PC-3 (cell line): ENCODE measurements around the gene CTNND2. TPM values are rescaled to one million over a fixed set of nuclear protein-coding genes. Genes with fewer than 3 reads are reported as not detected.

Source experiments
- ATAC-seq: fragments of 200-7000 bp; cut with Tn5 transposase; 2 replicates; pipeline ENCODE4 v1.9.1; 2020; ENCODE audit warnings: mild to moderate bottlenecking, moderate library complexity
- BruUV-seq: library from RNA; stranded (reverse); fragments of 400-500 nt; replicated peaks from 2 replicates; lab custom pipeline; 2021; lab: Mats Ljungman, UMichigan
- CTCF ChIA-PET: fragments of 300-600 bp; sonication (Branson Sonifier 250); formaldehyde crosslinking; loops from one replicate; lab custom pipeline; 2022; ENCODE audit warnings: antibody characterized with exemption; lab: Charles Lee
- POLR2A ChIA-PET: fragments of 300-600 bp; sonication (Branson Sonifier 250); formaldehyde crosslinking; loops from one replicate; lab custom pipeline; 2022; ENCODE audit warnings: antibody characterized with exemption; ENCODE audit not compliant: unreplicated experiment; lab: Charles Lee
- DNase-seq: peaks from one replicate; pipeline ENCODE4 v3.0.0-alpha.2; 2015
- H2AFZ ChIP-seq: fragments of 300-600 bp; sonication (generic); 2 replicates; pipeline ENCODE4 v1.6.0; 2016; ENCODE audit warnings: antibody characterized with exemption, low read length
- H3F3A ChIP-seq: fragments of 300-600 bp; sonication (generic); one replicate; pipeline ENCODE4 v1.6.0; 2017; ENCODE audit warnings: antibody characterized with exemption, low read length, control low read depth, mild to moderate bottlenecking; ENCODE audit not compliant: unreplicated experiment
- H3K27ac ChIP-seq: fragments of 300-600 bp; sonication (generic); 2 replicates; pipeline ENCODE4 v1.5.1; 2016; ENCODE audit warnings: mild to moderate bottlenecking, low read length
- H3K27me3 ChIP-seq: fragments of 300-600 bp; sonication (generic); 2 replicates; pipeline ENCODE4 v1.6.1; 2016; ENCODE audit warnings: low read length, mixed read lengths
- H3K36me3 ChIP-seq: fragments of 300-600 bp; sonication (generic); 2 replicates; pipeline ENCODE4 v1.6.1; 2016; ENCODE audit warnings: low read depth, mixed run types, low read length, mixed read lengths
- H3K4me1 ChIP-seq: fragments of 300-600 bp; sonication (generic); 2 replicates; pipeline ENCODE4 v1.5.1; 2016; ENCODE audit warnings: low read length; ENCODE audit not compliant: insufficient read depth
- H3K4me2 ChIP-seq: fragments of 300-600 bp; sonication (generic); 2 replicates; pipeline ENCODE4 v1.6.0; 2016; ENCODE audit warnings: low read length
- H3K4me3 ChIP-seq: fragments of 300-600 bp; sonication (generic); 2 replicates; pipeline ENCODE4 v1.5.1; 2016; ENCODE audit warnings: mild to moderate bottlenecking, low read length, mixed read lengths
- H3K79me2 ChIP-seq: fragments of 300-600 bp; sonication (generic); 2 replicates; pipeline ENCODE4 v1.6.1; 2017; ENCODE audit warnings: low read length, mixed read lengths
- H3K9ac ChIP-seq: fragments of 300-600 bp; sonication (generic); 2 replicates; pipeline ENCODE4 v1.6.0; 2016; ENCODE audit warnings: mild to moderate bottlenecking, low read length
- H3K9me2 ChIP-seq: fragments of 300-600 bp; sonication (generic); replicated peaks from 2 replicates; pipeline ENCODE4 v1.6.1; 2016; ENCODE audit warnings: mixed run types, low read length, mixed read lengths
- H3K9me3 ChIP-seq: fragments of 300-600 bp; sonication (generic); 2 replicates; pipeline ENCODE4 v1.6.1; 2016; ENCODE audit warnings: low read length, mixed read lengths
- H4K20me1 ChIP-seq: fragments of 300-600 bp; sonication (generic); 2 replicates; pipeline ENCODE4 v1.6.1; 2016; ENCODE audit warnings: low read length, mixed read lengths
- CTCF ChIP-seq: fragments of 300-600 bp; sonication (generic); conservative IDR thresholded peaks from 2 replicates; pipeline ENCODE4 v1.5.1; 2017; ENCODE audit warnings: antibody characterized with exemption, low read depth, mild to moderate bottlenecking, low read length
- EZH2 ChIP-seq: fragments of 300-600 bp; sonication (generic); IDR thresholded peaks from one replicate; pipeline ENCODE4 v1.6.1; 2017; ENCODE audit warnings: antibody characterized with exemption, mild to moderate bottlenecking, low read length; ENCODE audit not compliant: unreplicated experiment
- EZH2phosphoT487 ChIP-seq: fragments of 300-600 bp; sonication (generic); IDR thresholded peaks from 2 replicates; pipeline ENCODE4 v1.6.1; 2018; ENCODE audit warnings: mild to moderate bottlenecking, antibody characterized with exemption, low read length, borderline replicate concordance
- intact Hi-C: fragments of 100-400 bp; cut with micrococcal nuclease; formaldehyde crosslinking; loops from 2 replicates; pipeline ENCODE4 v1.9.0; 2023
- total RNA-seq: library from RNA; depleted of rRNA; stranded (reverse); fragments of >200 nt; gene quantifications from 2 replicates; pipeline ENCODE4 v1.2.3, GENCODE V29; 2014

Gene CTNND2
- total RNA-seq, 1 experiment from 2014 or later: 1.8 TPM

GRCh38 chr5:11547140-11547539 lies 357.1 kb downstream of the CTNND2 start:
- CTCF ChIA-PET: no interaction called here
- Histone ChIP-seq H3K9ac (no peak overlapping the region), H3K4me1 (no peaks in the 10 kb centered on the region), H3K4me3 (no peak overlapping the region), H3K9me3 (no peaks in the 10 kb centered on the region), H3K79me2 (no peaks in the 10 kb centered on the region), H3F3A (no peaks in the 10 kb centered on the region), H2AFZ (no peak overlapping the region), H3K36me3 (no peaks in the 10 kb centered on the region), H3K9me2 (no peaks in the 10 kb centered on the region), H3K4me2 (no peak overlapping the region), H3K27me3 (peaks cover 43% of the 10 kb centered on the region; the same call in 1 of the 2 replicates), H4K20me1 (no peaks in the 10 kb centered on the region), H3K27ac (no peak overlapping the region)
- BruUV-seq: no TSS peak
- ATAC-seq (no peak), DNase-seq (no peak)
- intact Hi-C loops: no loop called here
- no peak for TF ChIP-seq EZH2
- TF ChIP-seq EZH2phosphoT487: no peak
- no peak for TF ChIP-seq CTCF
- POLR2A ChIA-PET: no interaction called here

DNA sequence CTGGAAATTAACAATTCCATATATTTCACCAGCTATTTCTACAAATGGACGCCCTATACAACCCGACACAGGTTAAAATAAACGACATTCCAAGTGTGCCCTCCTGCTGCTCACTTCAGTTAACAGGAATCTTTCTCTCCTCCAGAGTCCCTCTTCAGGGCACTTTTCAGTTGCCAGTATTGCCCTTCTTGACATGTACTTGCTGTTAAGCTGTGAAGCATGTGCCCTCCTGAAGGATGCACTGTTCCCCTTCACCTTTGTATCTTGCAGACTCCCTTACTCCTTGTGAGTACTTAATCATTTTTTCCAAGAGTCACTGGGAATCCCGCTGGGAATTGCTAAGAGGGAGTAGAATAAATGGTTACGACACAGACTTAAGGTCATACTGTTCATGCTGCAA lies 364.1 kb downstream of the CTNND2 start:
- ChIA-PET POLR2A (no interaction called here), CTCF (no interaction called here)
- H2AFZ ChIP-seq: no peak overlapping the region
- no peak overlapping the region for H3K4me3 ChIP-seq
- H3K27ac ChIP-seq: no peak overlapping the region
- no peak overlapping the region for H3K4me2 ChIP-seq
- no TSS peak for BruUV-seq
- no peaks in the 10 kb centered on the region for H3K4me1 ChIP-seq
- no peaks in the 10 kb centered on the region for H3K9me3 ChIP-seq
- no peak for TF ChIP-seq EZH2phosphoT487
- no peaks in the 10 kb centered on the region for H3K79me2 ChIP-seq
- no peaks in the 10 kb centered on the region for H3K36me3 ChIP-seq
- H3K9me2 ChIP-seq: no peaks in the 10 kb centered on the region
- H3K9ac ChIP-seq: no peak overlapping the region
- ATAC-seq: no peak
- DNase-seq: no peak
- H3F3A ChIP-seq: no peaks in the 10 kb centered on the region
- peaks cover 28% of the 10 kb centered on the region for H3K27me3 ChIP-seq
- intact Hi-C loops: no loop called here
- no peaks in the 10 kb centered on the region for H4K20me1 ChIP-seq

DNA sequence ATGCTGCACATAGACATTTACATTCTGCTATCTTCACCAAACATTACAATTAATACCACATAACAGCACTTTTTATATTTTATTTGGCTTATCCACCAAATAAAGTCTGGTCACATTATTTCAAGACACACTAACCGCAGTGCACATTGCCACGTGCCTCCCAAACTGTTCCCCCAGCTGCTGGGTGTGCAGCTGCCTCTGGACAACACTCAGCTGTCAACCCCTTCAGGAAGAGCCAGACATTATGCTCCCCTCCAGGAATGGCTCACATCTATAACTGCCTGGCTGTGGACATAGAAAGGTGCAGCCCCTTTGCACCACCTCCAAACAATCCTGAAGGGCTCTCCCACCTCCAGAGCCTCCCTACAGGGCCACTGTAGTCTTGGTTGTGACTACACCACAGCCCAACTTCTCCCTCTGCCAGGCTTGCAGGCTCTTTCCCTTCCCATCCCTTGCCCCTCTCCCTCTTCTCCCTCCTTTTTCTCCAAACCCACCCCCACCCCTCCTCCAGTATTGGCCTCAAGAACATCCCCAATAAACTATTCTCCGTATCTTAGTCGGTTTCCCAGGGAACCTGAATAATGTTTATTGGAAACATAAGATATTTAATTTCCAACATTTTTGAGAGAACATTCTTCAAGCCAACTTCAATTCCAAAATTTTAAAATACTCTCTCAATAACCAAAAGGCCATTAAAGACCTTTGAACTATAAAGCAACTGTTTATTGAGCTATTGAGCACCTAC lies 372.3 kb downstream of the CTNND2 start:
- POLR2A ChIA-PET: no interaction called here
- ATAC-seq: no peak

More for the DNA sequence above, 372.3 kb downstream of the CTNND2 start:
- CTCF ChIA-PET: no interaction called here
- Histone ChIP-seq H3K9ac (no peak overlapping the region), H3K36me3 (no peaks in the 10 kb centered on the region), H3K27ac (no peak overlapping the region), H3F3A (no peaks in the 10 kb centered on the region), H3K79me2 (no peaks in the 10 kb centered on the region), H3K9me3 (no peaks in the 10 kb centered on the region), H3K27me3 (peaks cover 18% of the 10 kb centered on the region), H3K9me2 (no peaks in the 10 kb centered on the region), H3K4me3 (no peak overlapping the region), H3K4me1 (no peaks in the 10 kb centered on the region), H3K4me2 (no peak overlapping the region), H2AFZ (no peak overlapping the region), H4K20me1 (no peaks in the 10 kb centered on the region)
- no peak for DNase-seq
- intact Hi-C loops: no loop called here
- TF ChIP-seq CTCF (no peak), EZH2phosphoT487 (no peak), EZH2 (no peak)
- no TSS peak for BruUV-seq
